Measurements from ENCODE around the gene C16orf46. TPM values are rescaled to one million over a fixed set of nuclear protein-coding genes. Genes with fewer than 3 reads are reported as not detected.

C16orf46 gene
- total and polyA plus RNA-seq, 2 of the 13 experiments (the other 11 are each of a cell fraction or from before 2014, with no cell fraction given), result 0.38 to 0.55 TPM

GRCh38 chr16:81095953-81096714 is 19.1 kb upstream of the C16orf46 start, which contains the start of gene GCSH (continued):
- peak; percentile 24 for TF ChIP-seq TAF15 (IDR thresholded peaks at IDR 0.05; ENCODE audit: low read depth, low read length, poor library complexity, severe bottlenecking)
- TF ChIP-seq FOXK2 (IDR thresholded peaks at IDR 0.05), result no peak
- peak; percentile 83; the same call in 1 of the 2 replicates for TF ChIP-seq ARNTL (CRISPR knock-in tag; IDR thresholded peaks at IDR 0.05)
- no peak for TF ChIP-seq ZNF589 (CRISPR knock-in tag; conservative IDR thresholded peaks at IDR 0.05)
- TF ChIP-seq, protein P1, sequence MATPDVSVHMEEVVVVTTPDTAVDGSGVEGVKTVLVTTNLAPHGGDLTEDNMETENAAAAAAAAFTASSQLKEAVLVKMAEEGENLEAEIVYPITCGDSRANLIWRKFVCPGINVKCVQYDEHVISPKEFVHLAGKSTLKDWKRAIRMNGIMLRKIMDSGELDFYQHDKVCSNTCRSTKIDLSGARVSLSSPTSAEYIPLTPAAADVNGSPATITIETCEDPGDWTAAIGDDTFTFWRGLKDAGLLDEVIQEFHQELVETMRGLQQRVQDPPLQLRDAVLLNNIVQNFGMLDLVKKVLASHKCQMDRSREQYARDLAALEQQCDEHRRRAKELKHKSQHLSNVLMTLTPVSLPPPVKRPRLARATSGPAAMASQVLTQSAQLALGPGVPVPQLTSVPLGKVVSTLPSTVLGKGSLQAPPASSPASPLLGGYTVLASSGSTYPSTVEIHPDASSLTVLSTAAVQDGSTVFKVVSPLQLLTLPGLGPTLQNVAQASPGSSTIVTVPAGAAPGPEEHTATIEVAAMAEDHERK (CRISPR knock-in tag; IDR thresholded peaks at IDR 0.05; ENCODE audit: low read depth), result no peak
- no peak for TF ChIP-seq ZNF567 (CRISPR knock-in tag; IDR thresholded peaks at IDR 0.05; ENCODE audit: borderline replicate concordance)
- TF ChIP-seq FOXP1 (IDR thresholded peaks at IDR 0.05), result no peak
- no peak for TF ChIP-seq FOXP1 (CRISPR knock-in tag; IDR thresholded peaks at IDR 0.05)
- TF ChIP-seq CENPT (CRISPR knock-in tag; IDR thresholded peaks at IDR 0.05; ENCODE audit: low read depth), result 0 out of 2 replicates have a peak, but pooled peaks have one; percentile 54
- TF ChIP-seq CAMTA2 (CRISPR knock-in tag; IDR thresholded peaks at IDR 0.05; ENCODE audit: borderline replicate concordance), result no peak
- peak; percentile 95 for TF ChIP-seq SAP130 (CRISPR knock-in tag; IDR thresholded peaks at IDR 0.05; ENCODE audit: low read depth)
- TF ChIP-seq MBD4 (IDR thresholded peaks at IDR 0.05; ENCODE audit: borderline replicate concordance, low read length), result no peak
- TF ChIP-seq SAFB2 (CRISPR knock-in tag; IDR thresholded peaks at IDR 0.05; ENCODE audit: borderline replicate concordance, low read depth), result no peak
- no peak for TF ChIP-seq SMARCC2 (IDR thresholded peaks at IDR 0.05)
- TF ChIP-seq MZF1 (CRISPR knock-in tag; IDR thresholded peaks at IDR 0.05; ENCODE audit: borderline replicate concordance), result no peak
- no peak for TF ChIP-seq BCL6 (CRISPR knock-in tag; IDR thresholded peaks at IDR 0.05)
- peak; percentile 12; the same call in 1 of the 2 replicates for TF ChIP-seq SMAD3 (CRISPR knock-in tag; IDR thresholded peaks at IDR 0.05)
- no peak for TF ChIP-seq MTA3 (CRISPR knock-in tag; IDR thresholded peaks at IDR 0.05)
- TF ChIP-seq, protein P2, sequence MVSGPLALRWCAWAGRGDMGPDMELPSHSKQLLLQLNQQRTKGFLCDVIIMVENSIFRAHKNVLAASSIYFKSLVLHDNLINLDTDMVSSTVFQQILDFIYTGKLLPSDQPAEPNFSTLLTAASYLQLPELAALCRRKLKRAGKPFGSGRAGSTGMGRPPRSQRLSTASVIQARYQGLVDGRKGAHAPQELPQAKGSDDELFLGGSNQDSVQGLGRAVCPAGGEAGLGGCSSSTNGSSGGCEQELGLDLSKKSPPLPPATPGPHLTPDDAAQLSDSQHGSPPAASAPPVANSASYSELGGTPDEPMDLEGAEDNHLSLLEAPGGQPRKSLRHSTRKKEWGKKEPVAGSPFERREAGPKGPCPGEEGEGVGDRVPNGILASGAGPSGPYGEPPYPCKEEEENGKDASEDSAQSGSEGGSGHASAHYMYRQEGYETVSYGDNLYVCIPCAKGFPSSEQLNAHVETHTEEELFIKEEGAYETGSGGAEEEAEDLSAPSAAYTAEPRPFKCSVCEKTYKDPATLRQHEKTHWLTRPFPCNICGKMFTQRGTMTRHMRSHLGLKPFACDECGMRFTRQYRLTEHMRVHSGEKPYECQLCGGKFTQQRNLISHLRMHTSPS (CRISPR knock-in tag; IDR thresholded peaks at IDR 0.05; ENCODE audit: low read depth), result no peak; the same call in 1 of the 2 replicates
- TF ChIP-seq ZNF33A (CRISPR knock-in tag; IDR thresholded peaks at IDR 0.05; ENCODE audit: borderline replicate concordance), result no peak
- TF ChIP-seq ZNF691 (CRISPR knock-in tag; IDR thresholded peaks at IDR 0.05; ENCODE audit: borderline replicate concordance, low read depth), result 0 out of 2 replicates have a peak, but pooled peaks have one; percentile 80
- TF ChIP-seq MNT (IDR thresholded peaks at IDR 0.05), result peak; percentile 70
- no peak for TF ChIP-seq KLF15 (CRISPR knock-in tag; IDR thresholded peaks at IDR 0.05; ENCODE audit: borderline replicate concordance)
- no peak for TF ChIP-seq THAP8 (CRISPR knock-in tag; IDR thresholded peaks at IDR 0.05; ENCODE audit: borderline replicate concordance)
- no peak for TF ChIP-seq NCOA5 (CRISPR knock-in tag; IDR thresholded peaks at IDR 0.05)

Data from HepG2 (cell line).